Neural cell (in vitro differentiated cells): ENCODE measurements around the gene LCE2A. TPM values are rescaled to one million over a fixed set of nuclear protein-coding genes. Genes with fewer than 3 reads are reported as not detected.

Source experiments
- H2AFZ ChIP-seq: fragments of 200-600, 300-800 bp; sonication (generic), shearing (Covaris generic); 2 replicates; pipeline ENCODE4 v1.6.0; 2014; ENCODE audit warnings: low read depth, mild to moderate bottlenecking, antibody characterized with exemption, low read length, moderate library complexity
- H3F3A ChIP-seq: fragments of 200-600 bp; shearing (Covaris generic); 2 replicates; pipeline ENCODE4 v1.6.1; 2016; ENCODE audit warnings: mild to moderate bottlenecking, moderate library complexity, mixed read lengths, antibody characterized with exemption, low read length; ENCODE audit not compliant: insufficient read depth, poor library complexity, severe bottlenecking
- H3K27ac ChIP-seq: fragments of 200-600, 300-800 bp; sonication (generic), shearing (Covaris generic); 2 replicates; pipeline ENCODE4 v1.5.1; 2014; ENCODE audit warnings: mild to moderate bottlenecking, low read length, moderate library complexity
- H3K27me3 ChIP-seq: fragments of 300-800, 200-600 bp; sonication (generic), shearing (Covaris generic); 2 replicates; pipeline ENCODE4 v1.6.0; 2014; ENCODE audit warnings: mild to moderate bottlenecking, low read depth, low read length, moderate library complexity; ENCODE audit not compliant: insufficient read depth
- H3K36me3 ChIP-seq: fragments of 300-800, 200-600 bp; sonication (generic), shearing (Covaris generic); 2 replicates; pipeline ENCODE4 v1.5.1; 2014; ENCODE audit warnings: mild to moderate bottlenecking, antibody characterized with exemption, low read length, moderate library complexity; ENCODE audit not compliant: insufficient read depth
- H3K4me2 ChIP-seq: fragments of 300-800, 200-600 bp; sonication (generic), shearing (Covaris generic); 2 replicates; pipeline ENCODE4 v1.6.0; 2014; ENCODE audit warnings: mild to moderate bottlenecking, low read length
- H3K4me3 ChIP-seq: fragments of 300-800, 200-600 bp; sonication (generic), shearing (Covaris generic); 2 replicates; pipeline ENCODE4 v1.5.1; 2014; ENCODE audit warnings: mild to moderate bottlenecking, low read length, moderate library complexity
- H3K79me2 ChIP-seq: fragments of 200-600 bp; shearing (Covaris generic); replicated peaks from 2 replicates; pipeline ENCODE4 v1.6.0; 2014; ENCODE audit warnings: mild to moderate bottlenecking, low read length, moderate library complexity; ENCODE audit not compliant: insufficient read depth
- H3K9ac ChIP-seq: fragments of 300-800, 200-600 bp; sonication (generic), shearing (Covaris generic); 2 replicates; pipeline ENCODE4 v1.6.1; 2016; ENCODE audit warnings: mild to moderate bottlenecking, low read length, mixed read lengths
- H3K9me2 ChIP-seq: fragments of 200-600 bp; shearing (Covaris generic); 2 replicates; pipeline ENCODE4 v1.6.1; 2016; ENCODE audit warnings: mild to moderate bottlenecking, low read length, mixed read lengths; ENCODE audit not compliant: insufficient read depth
- H3K9me3 ChIP-seq: fragments of 200-600, 300-800 bp; sonication (generic), shearing (Covaris generic); 2 replicates; pipeline ENCODE4 v1.6.1; 2016; ENCODE audit warnings: mild to moderate bottlenecking, mixed run types, low read length, moderate library complexity, mixed read lengths
- H4K20me1 ChIP-seq: fragments of 200-600 bp; shearing (Covaris generic); 2 replicates; pipeline ENCODE4 v1.6.1; 2016; ENCODE audit warnings: mild to moderate bottlenecking, mixed run types; ENCODE audit not compliant: insufficient read depth
- EP300 ChIP-seq: fragments of 450-650 bp; conservative IDR thresholded peaks from 2 replicates; pipeline ENCODE4 v1.6.1; 2014; ENCODE audit warnings: antibody characterized with exemption, mild to moderate bottlenecking, moderate library complexity; ENCODE audit not compliant: poor library complexity, severe bottlenecking
- EZH2 ChIP-seq: fragments of 200-600, 300-800 bp; shearing (Covaris generic), sonication (generic); IDR thresholded peaks from 2 replicates; pipeline ENCODE4 v1.6.1; 2014; ENCODE audit warnings: antibody characterized with exemption, low read length, borderline replicate concordance, mild to moderate bottlenecking; ENCODE audit not compliant: insufficient read depth, poor library complexity, severe bottlenecking
- MXI1 ChIP-seq: fragments of 450-650 bp; conservative IDR thresholded peaks from 2 replicates; pipeline ENCODE4 v1.6.1; 2014; ENCODE audit warnings: antibody characterized with exemption, mild to moderate bottlenecking; ENCODE audit not compliant: poor library complexity, severe bottlenecking
- POLR2AphosphoS5 ChIP-seq: IDR thresholded peaks from 2 replicates; pipeline ENCODE4 v1.6.1; 2012
- RAD21 ChIP-seq: fragments of 450-650 bp; conservative IDR thresholded peaks from 2 replicates; pipeline ENCODE4 v1.6.1; 2014; ENCODE audit warnings: antibody characterized with exemption, mild to moderate bottlenecking, moderate library complexity
- SMC3 ChIP-seq: fragments of 450-650 bp; conservative IDR thresholded peaks from 2 replicates; pipeline ENCODE4 v1.6.1; 2014; ENCODE audit warnings: antibody characterized with exemption, mild to moderate bottlenecking, moderate library complexity; ENCODE audit not compliant: poor library complexity
- TAF1 ChIP-seq: IDR thresholded peaks from 2 replicates; pipeline ENCODE4 v1.6.1; 2012; ENCODE audit warnings: low read depth
- polyA plus RNA-seq: library from polyadenylated mRNA; depleted of rRNA; stranded (reverse); fragments of >200 nt; gene quantifications from 2 replicates; pipeline ENCODE4 v1.2.3, GENCODE V29; 2014
- TF ChIP-seq, protein P1 (sequence below): fragments of 450-650 bp; IDR thresholded peaks from 2 replicates; pipeline ENCODE4 v1.5.1; 2014; ENCODE audit warnings: antibody characterized with exemption, mild to moderate bottlenecking, moderate library complexity; ENCODE audit not compliant: poor library complexity, severe bottlenecking
- TF ChIP-seq, protein P2 (sequence below): IDR thresholded peaks from 2 replicates; pipeline ENCODE4 v1.6.1; 2012; ENCODE audit warnings: borderline replicate concordance

LCE2A gene
- polyA plus RNA-seq, 1 donor from 2014 or later, result not detected

DNA sequence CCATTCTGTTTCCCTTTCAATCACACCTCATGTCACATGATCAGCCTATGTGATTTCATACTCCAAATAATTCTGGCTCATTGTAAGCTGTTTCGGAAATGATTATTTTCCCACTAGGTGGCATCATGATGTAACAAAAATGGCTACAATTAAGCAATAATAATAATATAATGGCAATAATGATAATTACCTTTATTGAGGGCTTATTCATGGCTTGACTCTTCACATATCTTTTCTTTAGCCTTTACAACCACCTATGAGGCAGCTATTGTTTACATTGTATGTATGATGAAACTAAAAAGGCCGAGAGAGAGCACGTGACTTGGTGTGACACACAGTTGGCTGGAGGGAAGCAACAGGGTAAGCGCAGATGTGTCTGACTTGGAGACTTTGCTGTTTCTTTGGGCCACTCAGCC, 47.2 kb downstream of the LCE2A start:
- Histone ChIP-seq H3K79me2 (no peaks in the 10 kb centered on the region), H3K9ac (no peak overlapping the region), H3K4me2 (no peak overlapping the region), H3K27ac (no peak overlapping the region), H3F3A (no peaks in the 10 kb centered on the region), H3K9me2 (no peaks in the 10 kb centered on the region), H2AFZ (no peak overlapping the region), H4K20me1 (no peaks in the 10 kb centered on the region), H3K27me3 (no peaks in the 10 kb centered on the region), H3K9me3 (no peaks in the 10 kb centered on the region), H3K36me3 (no peaks in the 10 kb centered on the region), H3K4me3 (no peak overlapping the region)
- TF ChIP-seq EZH2 (no peak), TAF1 (no peak), POLR2AphosphoS5 (no peak), EP300 (no peak), SMC3 (no peak), MXI1 (no peak), RAD21 (no peak)
- TF ChIP-seq, protein P1, sequence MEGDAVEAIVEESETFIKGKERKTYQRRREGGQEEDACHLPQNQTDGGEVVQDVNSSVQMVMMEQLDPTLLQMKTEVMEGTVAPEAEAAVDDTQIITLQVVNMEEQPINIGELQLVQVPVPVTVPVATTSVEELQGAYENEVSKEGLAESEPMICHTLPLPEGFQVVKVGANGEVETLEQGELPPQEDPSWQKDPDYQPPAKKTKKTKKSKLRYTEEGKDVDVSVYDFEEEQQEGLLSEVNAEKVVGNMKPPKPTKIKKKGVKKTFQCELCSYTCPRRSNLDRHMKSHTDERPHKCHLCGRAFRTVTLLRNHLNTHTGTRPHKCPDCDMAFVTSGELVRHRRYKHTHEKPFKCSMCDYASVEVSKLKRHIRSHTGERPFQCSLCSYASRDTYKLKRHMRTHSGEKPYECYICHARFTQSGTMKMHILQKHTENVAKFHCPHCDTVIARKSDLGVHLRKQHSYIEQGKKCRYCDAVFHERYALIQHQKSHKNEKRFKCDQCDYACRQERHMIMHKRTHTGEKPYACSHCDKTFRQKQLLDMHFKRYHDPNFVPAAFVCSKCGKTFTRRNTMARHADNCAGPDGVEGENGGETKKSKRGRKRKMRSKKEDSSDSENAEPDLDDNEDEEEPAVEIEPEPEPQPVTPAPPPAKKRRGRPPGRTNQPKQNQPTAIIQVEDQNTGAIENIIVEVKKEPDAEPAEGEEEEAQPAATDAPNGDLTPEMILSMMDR, result no peak
- TF ChIP-seq, protein P2, sequence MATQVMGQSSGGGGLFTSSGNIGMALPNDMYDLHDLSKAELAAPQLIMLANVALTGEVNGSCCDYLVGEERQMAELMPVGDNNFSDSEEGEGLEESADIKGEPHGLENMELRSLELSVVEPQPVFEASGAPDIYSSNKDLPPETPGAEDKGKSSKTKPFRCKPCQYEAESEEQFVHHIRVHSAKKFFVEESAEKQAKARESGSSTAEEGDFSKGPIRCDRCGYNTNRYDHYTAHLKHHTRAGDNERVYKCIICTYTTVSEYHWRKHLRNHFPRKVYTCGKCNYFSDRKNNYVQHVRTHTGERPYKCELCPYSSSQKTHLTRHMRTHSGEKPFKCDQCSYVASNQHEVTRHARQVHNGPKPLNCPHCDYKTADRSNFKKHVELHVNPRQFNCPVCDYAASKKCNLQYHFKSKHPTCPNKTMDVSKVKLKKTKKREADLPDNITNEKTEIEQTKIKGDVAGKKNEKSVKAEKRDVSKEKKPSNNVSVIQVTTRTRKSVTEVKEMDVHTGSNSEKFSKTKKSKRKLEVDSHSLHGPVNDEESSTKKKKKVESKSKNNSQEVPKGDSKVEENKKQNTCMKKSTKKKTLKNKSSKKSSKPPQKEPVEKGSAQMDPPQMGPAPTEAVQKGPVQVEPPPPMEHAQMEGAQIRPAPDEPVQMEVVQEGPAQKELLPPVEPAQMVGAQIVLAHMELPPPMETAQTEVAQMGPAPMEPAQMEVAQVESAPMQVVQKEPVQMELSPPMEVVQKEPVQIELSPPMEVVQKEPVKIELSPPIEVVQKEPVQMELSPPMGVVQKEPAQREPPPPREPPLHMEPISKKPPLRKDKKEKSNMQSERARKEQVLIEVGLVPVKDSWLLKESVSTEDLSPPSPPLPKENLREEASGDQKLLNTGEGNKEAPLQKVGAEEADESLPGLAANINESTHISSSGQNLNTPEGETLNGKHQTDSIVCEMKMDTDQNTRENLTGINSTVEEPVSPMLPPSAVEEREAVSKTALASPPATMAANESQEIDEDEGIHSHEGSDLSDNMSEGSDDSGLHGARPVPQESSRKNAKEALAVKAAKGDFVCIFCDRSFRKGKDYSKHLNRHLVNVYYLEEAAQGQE, result no peak

DNA sequence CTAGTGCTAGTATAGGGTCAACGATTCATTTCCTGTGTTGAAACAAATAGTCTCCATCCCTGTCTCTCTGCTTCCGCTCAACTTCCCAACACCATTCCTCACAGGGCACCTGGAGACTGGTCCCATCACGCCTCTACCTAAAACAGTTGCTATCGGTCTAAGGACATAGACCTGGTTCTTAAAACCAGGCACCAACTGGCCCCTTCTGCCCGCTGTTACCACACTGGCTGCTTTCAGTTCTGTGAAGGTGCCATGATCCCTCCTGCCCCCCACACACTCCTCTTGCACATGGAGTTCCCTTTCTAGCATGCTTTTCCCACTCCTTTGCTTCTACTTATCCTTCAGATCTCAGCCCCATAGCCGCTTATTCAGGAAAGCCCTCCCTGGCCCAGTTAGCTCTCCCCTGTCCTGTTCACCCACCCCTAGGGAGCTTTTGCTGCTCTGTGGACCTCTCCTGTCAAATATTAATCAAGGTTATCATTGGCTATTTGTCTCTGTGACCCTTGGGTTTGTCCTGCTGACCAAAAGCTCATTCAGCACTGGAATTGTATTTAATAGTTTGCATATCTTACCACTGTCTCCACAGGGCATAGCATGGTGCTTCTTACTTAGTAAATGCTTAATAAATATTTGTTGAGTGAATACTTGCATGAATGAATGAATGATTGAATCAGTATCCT, 47.8 kb downstream of the LCE2A start:
- H3K9me3 ChIP-seq, result no peaks in the 10 kb centered on the region
- no peaks in the 10 kb centered on the region for H4K20me1 ChIP-seq
- no peaks in the 10 kb centered on the region for H3F3A ChIP-seq
- no peaks in the 10 kb centered on the region for H3K36me3 ChIP-seq
- no peak overlapping the region for H2AFZ ChIP-seq
- H3K4me3 ChIP-seq, result no peak overlapping the region
- no peaks in the 10 kb centered on the region for H3K27me3 ChIP-seq
- no peaks in the 10 kb centered on the region for H3K9me2 ChIP-seq
- no peak overlapping the region for H3K27ac ChIP-seq
- no peaks in the 10 kb centered on the region for H3K79me2 ChIP-seq
- H3K4me2 ChIP-seq, result no peak overlapping the region
- H3K9ac ChIP-seq, result no peak overlapping the region
- TF ChIP-seq POLR2AphosphoS5 (no peak), EZH2 (no peak), RAD21 (no peak), EP300 (no peak), TAF1 (no peak), SMC3 (no peak), MXI1 (no peak)
- TF ChIP-seq, protein P1, result no peak
- TF ChIP-seq, protein P2, result no peak
